Fibroblast of the aortic adventitia (primary cell): ENCODE measurements around the gene FBXL13. TPM values are rescaled to one million over a fixed set of nuclear protein-coding genes. Genes with fewer than 3 reads are reported as not detected.

Source experiments
- DNase-seq: peaks from one replicate; pipeline ENCODE4 v3.0.0-alpha.2; 2010; ENCODE audit warnings: low read depth
- H3K4me3 ChIP-seq: 2 replicates; pipeline ENCODE4 v1.5.1; 2011; ENCODE audit warnings: low read depth, mild to moderate bottlenecking, control low read depth, low read length, moderate library complexity
- CTCF ChIP-seq: IDR thresholded peaks from 2 replicates; pipeline ENCODE4 v1.5.1; 2011; ENCODE audit warnings: mild to moderate bottlenecking, low read length, control low read depth, inconsistent platforms; ENCODE audit not compliant: insufficient read depth
- total RNA-seq: library from RNA; depleted of rRNA; stranded (reverse); fragments of >200 nt; gene quantifications from 2 replicates; pipeline ENCODE4 v1.2.3, GENCODE V29; 2012; ENCODE audit warnings: low replicate concordance

Gene FBXL13
- total RNA-seq, 1 donor: 3.4 TPM

- no peak overlapping the region for H3K4me3 ChIP-seq
- DNase-seq: no peak
- TF ChIP-seq CTCF: no peak
Measured at GRCh38 chr7:102874966-102875365, 199.6 kb downstream of the FBXL13 start.

GRCh38 chr7:102874166-102874829, 200.3 kb downstream of the FBXL13 start:
- peak; percentile 84 for DNase-seq
- no peak for TF ChIP-seq CTCF
- H3K4me3 ChIP-seq: no peak overlapping the region

GRCh38 chr7:102873470-102874165, 201.0 kb downstream of the FBXL13 start:
- no peak for DNase-seq
- no peak overlapping the region for H3K4me3 ChIP-seq
- TF ChIP-seq CTCF: no peak

- TF ChIP-seq CTCF: no peak
- H3K4me3 ChIP-seq: no peak overlapping the region
- DNase-seq: peak; percentile 87
Measured at GRCh38 chr7:102872460-102872859, 202.1 kb downstream of the FBXL13 start.

- H3K4me3 ChIP-seq: no peak overlapping the region
- TF ChIP-seq CTCF: no peak
- no peak for DNase-seq
Measured at GRCh38 chr7:102869195-102869594, 205.4 kb downstream of the FBXL13 start.

- H3K4me3 ChIP-seq: no peak overlapping the region
- DNase-seq: no peak
- no peak for TF ChIP-seq CTCF
Measured at GRCh38 chr7:102866535-102867215, 207.9 kb downstream of the FBXL13 start.
